ENCODE data around the gene LPAR3.

- TF ChIP-seq CTCF (IDR thresholded peaks at IDR 0.05) = no peak
- TF ChIP-seq ZFX (IDR thresholded peaks at IDR 0.05; ENCODE audit: borderline replicate concordance) = no peak
Observed at GRCh38 chr1:84889437-84889836, 3.6 kb downstream of the LPAR3 start.

Data from 22Rv1 (cell line).